Measurements from ENCODE around the gene KRTAP12-4. TPM values are rescaled to one million over a fixed set of nuclear protein-coding genes. Genes with fewer than 3 reads are reported as not detected.

The KRTAP12-4 gene
- polyA plus RNA-seq (2012; ENCODE audit: low read depth, missing spikeins) = not detected

- no peak for DNase-seq (ENCODE audit: insufficient read length, low spot score)
- FAIRE-seq = no peak
- no peak for TF ChIP-seq PAX5 (IDR thresholded peaks at IDR 0.05; ENCODE audit: insufficient read depth, low read length, severe bottlenecking)
- no peak for TF ChIP-seq POLR2AphosphoS5 (IDR thresholded peaks at IDR 0.05; ENCODE audit: low read depth, low read length)
- TF ChIP-seq SPI1 (IDR thresholded peaks at IDR 0.05; ENCODE audit: low read depth, low read length) = no peak
- TF ChIP-seq TAF1 (IDR thresholded peaks at IDR 0.05; ENCODE audit: low read depth, low read length) = no peak
- TF ChIP-seq POU2F2 (IDR thresholded peaks at IDR 0.05; ENCODE audit: low read depth, low read length) = no peak
- TF ChIP-seq POLR2A (IDR thresholded peaks at IDR 0.05; ENCODE audit: low read depth, low read length) = no peak
Observed at GRCh38 chr21:44654576-44655175, at the start of gene KRTAP12-4. KRTAP12-4 (minus strand) TSS chr21:44654659; CDS start chr21:44654614, 45 bp downstream.

GRCh38 chr21:44703731-44704635 lies 49.5 kb upstream of the KRTAP12-4 start:
- TF ChIP-seq POLR2A (IDR thresholded peaks at IDR 0.05; ENCODE audit: low read depth, low read length) (no peak), SPI1 (IDR thresholded peaks at IDR 0.05; ENCODE audit: low read depth, low read length) (no peak), TAF1 (IDR thresholded peaks at IDR 0.05; ENCODE audit: low read depth, low read length) (no peak), PAX5 (IDR thresholded peaks at IDR 0.05; ENCODE audit: insufficient read depth, low read length, severe bottlenecking) (no peak), POLR2AphosphoS5 (IDR thresholded peaks at IDR 0.05; ENCODE audit: low read depth, low read length) (no peak), POU2F2 (IDR thresholded peaks at IDR 0.05; ENCODE audit: low read depth, low read length) (no peak)
- FAIRE-seq = no peak
- DNase-seq (ENCODE audit: insufficient read length, low spot score) = no peak

GRCh38 chr21:44702973-44703730 lies 48.7 kb upstream of the KRTAP12-4 start:
- DNase-seq (ENCODE audit: insufficient read length, low spot score) (no peak), FAIRE-seq (no peak)
- TF ChIP-seq POLR2A (IDR thresholded peaks at IDR 0.05; ENCODE audit: low read depth, low read length) (no peak), PAX5 (IDR thresholded peaks at IDR 0.05; ENCODE audit: insufficient read depth, low read length, severe bottlenecking) (no peak), TAF1 (IDR thresholded peaks at IDR 0.05; ENCODE audit: low read depth, low read length) (no peak), POLR2AphosphoS5 (IDR thresholded peaks at IDR 0.05; ENCODE audit: low read depth, low read length) (no peak), SPI1 (IDR thresholded peaks at IDR 0.05; ENCODE audit: low read depth, low read length) (no peak), POU2F2 (IDR thresholded peaks at IDR 0.05; ENCODE audit: low read depth, low read length) (no peak)

GRCh38 chr21:44702111-44702972 lies 47.9 kb upstream of the KRTAP12-4 start:
- DNase-seq (ENCODE audit: insufficient read length, low spot score) = no peak
- FAIRE-seq = no peak
- TF ChIP-seq POU2F2 (IDR thresholded peaks at IDR 0.05; ENCODE audit: low read depth, low read length) (no peak), POLR2A (IDR thresholded peaks at IDR 0.05; ENCODE audit: low read depth, low read length) (no peak), POLR2AphosphoS5 (IDR thresholded peaks at IDR 0.05; ENCODE audit: low read depth, low read length) (no peak), TAF1 (IDR thresholded peaks at IDR 0.05; ENCODE audit: low read depth, low read length) (no peak), PAX5 (IDR thresholded peaks at IDR 0.05; ENCODE audit: insufficient read depth, low read length, severe bottlenecking) (no peak), SPI1 (IDR thresholded peaks at IDR 0.05; ENCODE audit: low read depth, low read length) (no peak)

GRCh38 chr21:44701541-44701940 lies 47.1 kb upstream of the KRTAP12-4 start:
- TF ChIP-seq POU2F2 (IDR thresholded peaks at IDR 0.05; ENCODE audit: low read depth, low read length) (no peak), POLR2AphosphoS5 (IDR thresholded peaks at IDR 0.05; ENCODE audit: low read depth, low read length) (no peak), POLR2A (IDR thresholded peaks at IDR 0.05; ENCODE audit: low read depth, low read length) (no peak), SPI1 (IDR thresholded peaks at IDR 0.05; ENCODE audit: low read depth, low read length) (no peak), TAF1 (IDR thresholded peaks at IDR 0.05; ENCODE audit: low read depth, low read length) (no peak), PAX5 (IDR thresholded peaks at IDR 0.05; ENCODE audit: insufficient read depth, low read length, severe bottlenecking) (no peak)
- FAIRE-seq = no peak
- DNase-seq (ENCODE audit: insufficient read length, low spot score) = no peak

GRCh38 chr21:44701023-44701400 lies 46.6 kb upstream of the KRTAP12-4 start:
- FAIRE-seq = no peak
- DNase-seq (ENCODE audit: insufficient read length, low spot score) = no peak
- TF ChIP-seq POLR2AphosphoS5 (IDR thresholded peaks at IDR 0.05; ENCODE audit: low read depth, low read length) (no peak), TAF1 (IDR thresholded peaks at IDR 0.05; ENCODE audit: low read depth, low read length) (no peak), POLR2A (IDR thresholded peaks at IDR 0.05; ENCODE audit: low read depth, low read length) (no peak), PAX5 (IDR thresholded peaks at IDR 0.05; ENCODE audit: insufficient read depth, low read length, severe bottlenecking) (no peak), POU2F2 (IDR thresholded peaks at IDR 0.05; ENCODE audit: low read depth, low read length) (no peak), SPI1 (IDR thresholded peaks at IDR 0.05; ENCODE audit: low read depth, low read length) (no peak)

GRCh38 chr21:44700101-44701022 lies 45.9 kb upstream of the KRTAP12-4 start:
- DNase-seq (ENCODE audit: insufficient read length, low spot score) (no peak), FAIRE-seq (no peak)
- no peak for TF ChIP-seq TAF1 (IDR thresholded peaks at IDR 0.05; ENCODE audit: low read depth, low read length)
- no peak for TF ChIP-seq POLR2AphosphoS5 (IDR thresholded peaks at IDR 0.05; ENCODE audit: low read depth, low read length)

All from GM12891 (cell line).